Stimulated activated memory B cell treated with anti-CD40 and anti-IgM and Interleukin-4, amounts not matched to agents 10 μg/mL and 1 μg/mL and 100 μg/mL, for 72 hours (primary cell): Measurements from ENCODE around the gene PLEKHH2.
"Not testable (repeated sequence)": the region's sequence is repeated elsewhere in the genome, so short reads cannot be mapped to it uniquely, and the experiment has no call there.

Source experiments
- ATAC-seq: fragments of 150-1000 bp; cut with Tn5 transposase; 2 replicates; pipeline ENCODE4 v1.10.0; 2021
- H3K27ac Mint-ChIP-seq: one replicate; pipeline ENCODE4 v1.8.0; 2022; ENCODE audit warnings: mild to moderate bottlenecking, mixed read lengths
- H3K27me3 Mint-ChIP-seq: one replicate; pipeline ENCODE4 v1.8.0; 2022; ENCODE audit warnings: mixed read lengths
- H3K36me3 Mint-ChIP-seq: one replicate; pipeline ENCODE4 v1.8.0; 2022; ENCODE audit warnings: mixed read lengths
- H3K4me1 Mint-ChIP-seq: one replicate; pipeline ENCODE4 v1.8.0; 2022; ENCODE audit warnings: mixed read lengths
- H3K4me3 Mint-ChIP-seq: one replicate; pipeline ENCODE4 v1.8.0; 2022; ENCODE audit warnings: mild to moderate bottlenecking, moderate library complexity, mixed read lengths
- H3K9me3 Mint-ChIP-seq: one replicate; pipeline ENCODE4 v1.8.0; 2022; ENCODE audit warnings: mixed read lengths

Gene PLEKHH2

DNA sequence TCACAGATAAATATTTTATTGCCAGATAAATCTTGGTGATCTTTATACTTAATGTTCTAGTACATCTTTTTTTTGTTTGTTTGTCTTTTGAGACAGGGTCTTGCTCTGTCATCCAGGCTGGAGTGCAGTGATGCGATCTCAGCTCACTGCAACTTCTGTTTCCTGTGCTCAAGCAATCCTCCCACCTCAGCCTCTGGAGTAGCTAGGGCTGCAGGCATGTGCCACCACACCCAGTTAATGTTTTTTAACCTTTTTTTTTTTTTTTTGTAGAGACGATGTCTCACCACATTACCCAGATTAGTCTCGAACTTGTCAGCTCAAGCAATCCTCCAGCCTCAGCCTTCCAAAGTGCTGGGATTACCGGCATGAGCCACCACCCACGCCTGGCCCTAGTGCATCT, 48.3 kb downstream of the PLEKHH2 start:
- Mint-ChIP-seq H3K4me3 (no peak overlapping the region), H3K27ac (no peak overlapping the region), H3K27me3 (peaks cover 9% of the 10 kb centered on the region), H3K36me3 (no peaks in the 10 kb centered on the region), H3K9me3 (peaks cover 2% of the 10 kb centered on the region), H3K4me1 (peaks cover 6% of the 10 kb centered on the region)
- ATAC-seq, result no peak

DNA sequence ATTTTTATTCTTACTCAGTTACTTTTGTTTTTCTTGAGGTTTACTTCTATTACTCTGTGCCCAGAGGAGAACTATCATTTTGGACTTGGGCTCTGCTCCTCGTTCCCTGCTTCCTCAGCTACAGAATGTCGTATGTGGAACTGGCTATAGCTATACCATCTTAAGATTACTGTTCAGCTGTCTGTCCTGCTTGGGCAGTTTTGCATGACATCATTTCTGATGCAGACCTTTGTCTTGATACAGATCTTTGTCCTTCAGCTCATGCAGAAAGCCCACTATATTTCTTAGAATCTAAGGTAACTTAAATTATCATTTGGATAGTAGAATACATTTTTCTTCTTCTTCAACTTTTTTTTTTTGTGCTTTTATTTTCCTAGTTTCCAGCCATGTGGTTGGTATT, 52.9 kb downstream of the PLEKHH2 start:
- Mint-ChIP-seq H3K27ac (no peak overlapping the region), H3K36me3 (no peaks in the 10 kb centered on the region), H3K4me1 (peaks cover 6% of the 10 kb centered on the region), H3K9me3 (peaks cover 2% of the 10 kb centered on the region), H3K4me3 (no peak overlapping the region), H3K27me3 (peaks cover 23% of the 10 kb centered on the region)
- no peak for ATAC-seq

DNA sequence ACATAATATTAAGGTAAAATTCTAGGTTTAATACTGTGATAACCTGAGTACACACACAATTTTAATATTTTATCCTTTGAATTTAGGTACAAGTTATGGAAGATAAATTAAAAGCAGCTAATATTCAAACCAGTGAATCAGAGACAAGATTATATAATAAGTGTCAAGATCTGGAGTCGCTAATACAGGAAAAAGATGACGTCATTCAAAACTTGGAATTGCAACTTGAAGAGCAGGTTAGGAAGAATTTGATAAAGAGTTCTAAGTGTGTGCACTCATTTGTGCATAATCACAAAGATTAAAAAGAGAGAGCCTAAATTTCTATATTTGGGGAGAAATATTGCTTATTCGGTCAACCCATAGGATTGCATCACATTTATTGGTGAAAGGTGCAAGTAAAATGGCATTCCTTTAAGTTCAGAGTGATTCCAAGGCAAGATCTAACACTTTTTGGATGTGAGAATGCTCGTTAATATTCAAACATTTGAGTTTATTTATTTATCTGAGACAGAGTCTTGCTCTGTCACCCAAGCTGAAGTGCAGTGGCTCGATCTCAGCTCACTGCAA, 55.5 kb downstream of the PLEKHH2 start:
- Mint-ChIP-seq H3K36me3 (no peaks in the 10 kb centered on the region), H3K9me3 (no peaks in the 10 kb centered on the region), H3K27me3 (peaks cover 23% of the 10 kb centered on the region), H3K27ac (no peak overlapping the region), H3K4me3 (no peak overlapping the region), H3K4me1 (no peaks in the 10 kb centered on the region)
- ATAC-seq, result no peak

DNA sequence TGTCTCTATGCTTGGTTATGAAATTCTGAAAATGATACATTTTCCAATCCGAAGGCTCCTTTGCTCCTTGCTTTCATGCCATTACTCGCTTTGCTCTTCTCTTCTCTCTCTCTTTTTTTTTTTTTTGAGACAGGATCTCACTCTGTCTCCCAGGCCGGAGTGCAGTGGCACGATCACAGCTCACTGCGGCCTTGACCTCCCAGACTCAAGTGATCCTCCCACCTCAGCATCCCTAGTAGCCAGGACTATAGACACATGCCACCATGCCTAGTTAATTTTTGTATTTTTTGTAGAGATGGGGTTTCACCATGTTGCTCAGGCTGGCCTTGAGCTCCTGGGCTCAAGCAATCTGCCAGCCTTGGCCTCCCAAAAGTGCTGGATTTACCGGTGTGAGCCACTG, 61.1 kb downstream of the PLEKHH2 start:
- H3K27me3 Mint-ChIP-seq, ATAC-seq, H3K36me3 Mint-ChIP-seq, H3K4me3 Mint-ChIP-seq, H3K9me3 Mint-ChIP-seq: not testable (repeated sequence)
- H3K27ac Mint-ChIP-seq, result peak overlapping the region; percentile 83
- H3K4me1 Mint-ChIP-seq, result peaks cover 24% of the 10 kb centered on the region

DNA sequence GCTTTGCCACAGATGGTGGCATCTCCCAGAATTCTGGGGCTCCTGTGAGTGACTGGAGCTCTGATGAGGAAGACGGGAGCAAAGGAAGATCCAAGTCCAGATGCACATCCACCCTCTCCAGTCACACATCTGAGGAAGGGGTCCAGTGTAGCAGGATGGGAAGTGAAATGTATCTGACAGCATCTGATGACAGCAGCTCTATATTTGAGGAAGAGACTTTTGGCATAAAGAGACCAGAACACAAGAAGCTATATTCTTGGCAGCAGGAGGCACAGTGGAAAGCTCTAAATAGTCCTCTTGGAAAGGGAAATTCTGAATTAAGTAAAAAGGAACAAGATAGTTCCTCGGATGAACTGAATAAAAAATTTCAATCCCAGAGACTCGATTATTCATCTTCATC, 62.7 kb downstream of the PLEKHH2 start:
- no peak overlapping the region for H3K4me3 Mint-ChIP-seq
- no peak for ATAC-seq
- no peaks in the 10 kb centered on the region for H3K9me3 Mint-ChIP-seq
- peaks cover 24% of the 10 kb centered on the region for H3K4me1 Mint-ChIP-seq
- no peaks in the 10 kb centered on the region for H3K36me3 Mint-ChIP-seq
- H3K27ac Mint-ChIP-seq, result no peak overlapping the region
- peaks cover 9% of the 10 kb centered on the region for H3K27me3 Mint-ChIP-seq

DNA sequence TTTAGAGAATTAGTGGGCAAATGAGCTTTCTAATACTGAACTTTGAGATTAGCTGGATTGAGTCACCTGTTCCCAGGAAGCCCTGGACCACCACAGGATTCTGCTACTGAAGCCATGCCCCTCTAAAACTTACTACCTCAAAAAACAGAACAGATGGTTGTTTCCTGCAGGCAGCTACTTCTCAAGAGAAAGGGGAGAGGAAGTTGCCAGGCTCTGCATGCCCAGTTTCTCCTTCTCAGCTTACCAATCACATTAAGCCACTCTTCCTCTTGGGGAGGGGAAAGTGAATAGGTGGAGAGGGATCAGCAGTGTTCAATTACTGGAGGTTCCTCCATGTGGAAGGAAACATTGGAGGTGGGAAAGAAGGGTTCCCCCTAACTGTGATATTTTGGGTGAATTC, 64.1 kb downstream of the PLEKHH2 start:
- H3K4me3 Mint-ChIP-seq, result no peak overlapping the region
- H3K36me3 Mint-ChIP-seq, result no peaks in the 10 kb centered on the region
- peaks cover 9% of the 10 kb centered on the region for H3K27me3 Mint-ChIP-seq
- ATAC-seq, result no peak
- H3K9me3 Mint-ChIP-seq, result no peaks in the 10 kb centered on the region
- H3K4me1 Mint-ChIP-seq, result peaks cover 24% of the 10 kb centered on the region
- peak overlapping the region; percentile 34 for H3K27ac Mint-ChIP-seq

DNA sequence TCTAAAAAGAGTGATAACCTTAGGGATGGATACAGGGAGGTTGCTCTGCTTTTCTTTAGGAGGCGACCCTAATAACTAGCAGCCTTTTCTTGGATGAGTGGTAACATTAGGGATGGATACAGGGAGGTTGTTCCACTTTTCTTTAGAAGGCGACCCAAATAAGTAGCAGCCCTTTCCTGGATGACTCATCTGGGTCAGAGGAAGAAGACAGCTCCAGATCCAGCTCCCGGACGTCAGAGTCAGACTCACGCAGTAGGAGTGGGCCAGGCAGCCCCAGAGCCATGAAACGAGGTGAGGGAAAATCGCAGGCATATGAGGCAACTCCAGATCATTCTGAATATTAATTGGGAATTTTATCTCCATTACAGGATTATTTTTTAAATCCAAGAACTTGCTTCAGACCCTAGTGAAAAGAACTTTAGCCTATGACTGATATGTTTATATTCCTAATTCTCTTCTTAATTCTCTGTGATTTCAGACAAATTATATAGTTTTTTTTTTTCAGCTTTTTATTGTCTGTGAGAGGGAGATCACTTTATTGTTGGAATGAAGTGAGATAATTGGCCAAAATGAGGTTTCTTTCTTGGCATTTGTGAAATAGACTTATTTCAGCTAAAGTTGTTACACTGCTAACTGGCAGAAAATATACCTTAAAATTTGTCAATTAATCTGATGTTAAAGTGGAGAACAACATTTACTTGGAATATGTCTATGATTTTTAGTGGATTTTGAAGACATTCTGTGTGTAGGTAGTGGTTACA, 70.4 kb downstream of the PLEKHH2 start:
- ATAC-seq, result no peak
- no peak overlapping the region for H3K4me3 Mint-ChIP-seq
- peaks cover 15% of the 10 kb centered on the region for H3K27me3 Mint-ChIP-seq
- no peaks in the 10 kb centered on the region for H3K36me3 Mint-ChIP-seq
- no peaks in the 10 kb centered on the region for H3K4me1 Mint-ChIP-seq
- no peak overlapping the region for H3K27ac Mint-ChIP-seq
- no peaks in the 10 kb centered on the region for H3K9me3 Mint-ChIP-seq

DNA sequence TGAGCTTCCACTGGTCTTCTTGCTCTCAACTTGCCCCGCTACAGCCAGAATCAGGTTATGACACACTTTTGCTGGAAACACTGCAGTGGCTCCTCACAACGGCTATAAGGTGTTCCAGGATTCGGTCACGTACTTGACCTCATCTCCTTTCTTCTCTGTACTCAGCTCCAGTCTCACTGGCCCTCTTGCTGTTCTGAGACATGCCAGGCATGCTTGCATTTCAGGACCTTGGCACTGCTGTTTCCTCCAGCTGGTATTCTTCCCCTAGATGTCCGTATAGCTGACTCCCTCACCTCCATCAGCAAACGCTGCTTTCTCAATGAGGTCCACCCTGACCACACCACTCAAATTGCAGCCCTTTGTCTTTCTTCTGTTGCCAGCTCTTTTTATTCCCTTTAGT, 71.1 kb downstream of the PLEKHH2 start:
- Mint-ChIP-seq H3K27ac (no peak overlapping the region), H3K36me3 (no peaks in the 10 kb centered on the region), H3K4me3 (no peak overlapping the region), H3K27me3 (peaks cover 18% of the 10 kb centered on the region), H3K9me3 (no peaks in the 10 kb centered on the region), H3K4me1 (no peaks in the 10 kb centered on the region)
- ATAC-seq, result no peak

DNA sequence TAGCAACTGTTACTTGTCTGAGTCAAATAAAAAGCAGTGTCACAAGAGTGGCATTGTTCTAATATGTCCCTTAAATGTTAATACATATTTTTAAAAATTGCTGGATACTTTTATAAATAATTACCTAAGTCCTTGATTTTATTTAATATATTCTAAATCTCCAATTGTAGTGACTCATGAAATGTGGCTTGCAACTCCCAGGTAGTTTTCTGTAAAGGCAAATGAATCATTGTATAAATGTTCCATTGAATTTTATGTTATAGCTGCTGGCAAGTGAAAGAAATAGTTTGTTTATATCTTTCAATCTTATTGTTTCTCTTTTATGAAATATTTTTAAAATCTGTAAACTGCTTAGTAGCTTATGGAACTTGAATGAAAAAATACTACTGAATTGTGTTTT, 71.8 kb downstream of the PLEKHH2 start:
- H3K4me3 Mint-ChIP-seq, result no peak overlapping the region
- ATAC-seq, result no peak
- no peaks in the 10 kb centered on the region for H3K4me1 Mint-ChIP-seq
- H3K9me3 Mint-ChIP-seq, result no peaks in the 10 kb centered on the region
- no peak overlapping the region for H3K27ac Mint-ChIP-seq
- H3K36me3 Mint-ChIP-seq, result no peaks in the 10 kb centered on the region
- peaks cover 18% of the 10 kb centered on the region for H3K27me3 Mint-ChIP-seq

DNA sequence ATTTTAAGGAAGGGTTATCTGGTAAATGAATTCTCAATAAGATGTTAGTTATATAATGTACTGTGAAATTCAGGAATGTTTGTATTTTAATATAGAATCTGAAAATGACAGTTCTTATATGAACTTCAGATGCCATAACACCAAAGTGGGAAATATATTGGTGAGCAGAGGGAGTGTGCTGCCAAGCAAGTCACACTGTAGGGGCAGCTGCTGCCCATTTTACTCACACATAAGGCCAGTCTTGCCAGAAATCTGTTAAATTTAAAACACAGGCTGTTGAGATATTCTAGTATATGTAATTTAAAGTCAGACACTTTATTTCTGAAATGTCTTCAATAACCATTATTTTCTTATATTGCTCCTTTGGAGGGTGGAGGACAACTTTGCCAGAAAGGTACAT, 73.8 kb downstream of the PLEKHH2 start:
- Mint-ChIP-seq H3K9me3 (no peaks in the 10 kb centered on the region), H3K27me3 (peaks cover 18% of the 10 kb centered on the region), H3K4me3 (no peak overlapping the region), H3K27ac (no peak overlapping the region), H3K36me3 (no peaks in the 10 kb centered on the region), H3K4me1 (no peaks in the 10 kb centered on the region)
- no peak for ATAC-seq

DNA sequence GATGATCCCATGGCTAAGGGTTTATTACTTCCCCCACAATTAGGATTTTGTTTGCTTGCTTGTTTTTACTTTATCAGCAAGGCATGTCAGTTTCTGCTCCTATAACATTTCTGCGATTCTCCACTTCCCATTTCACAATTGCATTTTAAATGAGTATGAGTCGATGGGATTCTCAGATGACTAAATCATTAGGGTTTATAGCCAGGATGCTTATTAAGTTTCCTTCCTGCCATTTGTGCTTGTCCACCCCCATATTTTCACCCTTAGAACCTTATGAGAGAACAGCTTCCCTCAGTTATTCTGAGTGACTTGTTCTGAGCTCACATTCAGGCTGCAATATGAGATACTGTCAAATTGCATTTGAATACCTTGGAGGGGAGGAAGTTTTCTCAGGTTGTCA, 77.1 kb downstream of the PLEKHH2 start:
- Mint-ChIP-seq H3K9me3 (no peaks in the 10 kb centered on the region), H3K27me3 (peaks cover 8% of the 10 kb centered on the region), H3K4me1 (peaks cover 13% of the 10 kb centered on the region), H3K27ac (no peak overlapping the region), H3K36me3 (no peaks in the 10 kb centered on the region), H3K4me3 (no peak overlapping the region)
- no peak for ATAC-seq

DNA sequence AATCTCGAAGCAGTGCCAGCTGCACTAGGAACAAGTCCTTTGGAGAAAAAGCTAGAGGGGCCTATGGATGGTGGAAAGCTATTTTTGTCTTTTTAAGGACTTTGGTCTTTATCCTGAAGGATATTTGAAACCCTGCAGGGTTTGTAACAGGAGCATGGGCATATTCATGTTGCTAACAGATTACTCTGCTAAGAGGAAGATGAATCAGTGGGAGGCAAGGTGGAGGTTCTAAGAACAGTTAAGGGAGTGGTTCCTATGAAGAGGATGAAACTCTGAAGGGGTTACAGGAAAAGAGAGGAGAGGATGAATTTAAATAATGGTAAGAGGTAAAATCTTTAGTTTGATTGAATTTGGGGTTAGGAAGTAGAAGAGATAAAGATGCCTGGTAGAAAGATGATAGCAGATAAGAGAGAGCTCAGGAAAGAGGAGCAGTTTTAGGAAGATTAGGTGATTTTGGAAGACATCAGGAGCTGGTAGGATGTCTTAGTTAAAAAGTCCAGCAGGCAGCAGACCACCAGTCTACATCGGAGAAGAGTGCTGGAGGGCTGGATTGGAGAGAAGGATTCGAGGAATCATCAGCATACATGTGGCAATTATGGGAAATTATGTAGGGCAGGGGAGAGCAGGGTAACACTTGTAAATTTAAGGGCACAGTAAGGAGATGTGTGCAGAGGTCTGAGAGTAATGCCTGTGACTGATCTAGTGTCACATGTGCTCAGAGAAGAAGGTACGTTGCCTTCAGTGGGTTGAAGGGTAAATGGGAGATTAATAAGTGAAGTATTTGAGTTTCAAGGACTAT, 78.4 kb downstream of the PLEKHH2 start:
- Mint-ChIP-seq H3K4me3 (no peak overlapping the region), H3K4me1 (peaks cover 13% of the 10 kb centered on the region), H3K36me3 (no peaks in the 10 kb centered on the region), H3K27ac (no peak overlapping the region), H3K9me3 (no peaks in the 10 kb centered on the region), H3K27me3 (peaks cover 8% of the 10 kb centered on the region)
- ATAC-seq, result no peak

DNA sequence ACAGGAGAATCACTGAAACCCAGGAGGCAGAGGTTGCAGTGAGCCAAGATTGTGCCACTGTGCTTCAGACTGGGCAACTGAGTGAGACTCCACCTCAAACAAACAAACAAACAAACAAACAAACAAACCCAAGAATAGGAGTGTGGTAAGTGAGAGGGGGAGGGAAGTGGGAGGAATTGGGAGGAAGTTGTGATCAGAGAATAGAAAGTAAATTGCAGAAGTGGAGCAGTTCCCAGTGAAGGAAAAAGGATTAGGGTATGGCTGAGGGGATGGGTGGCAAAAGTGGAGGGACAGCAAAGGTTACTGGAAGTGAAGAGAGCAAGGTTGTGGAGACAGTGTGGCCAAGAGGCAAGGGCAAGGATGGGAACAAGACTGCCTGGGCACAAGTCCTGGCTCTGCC, 80.3 kb downstream of the PLEKHH2 start:
- Mint-ChIP-seq H3K9me3 (no peaks in the 10 kb centered on the region), H3K4me1 (peaks cover 13% of the 10 kb centered on the region), H3K36me3 (no peaks in the 10 kb centered on the region), H3K27ac (no peak overlapping the region), H3K27me3 (peaks cover 4% of the 10 kb centered on the region), H3K4me3 (no peak overlapping the region)
- ATAC-seq, result no peak

DNA sequence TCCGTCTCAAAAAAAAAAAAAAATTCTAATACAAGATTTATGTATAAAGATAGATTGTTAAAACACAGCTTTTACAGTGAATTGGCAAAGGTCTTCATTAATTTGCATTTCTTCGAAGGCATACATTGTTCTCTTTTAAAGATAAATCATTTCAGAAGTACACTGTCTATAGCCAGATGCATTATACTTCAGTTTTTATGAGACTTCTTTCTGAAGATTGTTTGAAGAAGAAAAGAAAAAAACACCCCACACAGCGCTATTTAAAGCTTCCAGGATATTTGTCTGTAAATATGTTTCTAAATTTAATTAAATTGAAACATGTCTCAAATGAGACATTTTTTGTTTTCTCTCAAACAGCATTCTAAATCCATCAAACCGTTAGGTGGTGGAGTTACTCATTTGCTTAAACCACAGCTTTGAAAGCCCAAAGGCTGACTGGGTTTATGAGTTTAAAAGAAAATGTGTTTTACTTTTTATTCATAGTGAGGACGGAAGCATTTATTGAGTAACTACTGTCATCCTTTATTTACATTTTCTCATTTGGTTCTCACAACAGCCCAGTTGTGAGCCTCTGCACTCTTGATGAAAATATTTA, 81.6 kb downstream of the PLEKHH2 start:
- Mint-ChIP-seq H3K27ac (no peak overlapping the region), H3K4me3 (no peak overlapping the region), H3K36me3 (no peaks in the 10 kb centered on the region), H3K9me3 (no peaks in the 10 kb centered on the region), H3K4me1 (peaks cover 13% of the 10 kb centered on the region), H3K27me3 (no peaks in the 10 kb centered on the region)
- no peak for ATAC-seq

DNA sequence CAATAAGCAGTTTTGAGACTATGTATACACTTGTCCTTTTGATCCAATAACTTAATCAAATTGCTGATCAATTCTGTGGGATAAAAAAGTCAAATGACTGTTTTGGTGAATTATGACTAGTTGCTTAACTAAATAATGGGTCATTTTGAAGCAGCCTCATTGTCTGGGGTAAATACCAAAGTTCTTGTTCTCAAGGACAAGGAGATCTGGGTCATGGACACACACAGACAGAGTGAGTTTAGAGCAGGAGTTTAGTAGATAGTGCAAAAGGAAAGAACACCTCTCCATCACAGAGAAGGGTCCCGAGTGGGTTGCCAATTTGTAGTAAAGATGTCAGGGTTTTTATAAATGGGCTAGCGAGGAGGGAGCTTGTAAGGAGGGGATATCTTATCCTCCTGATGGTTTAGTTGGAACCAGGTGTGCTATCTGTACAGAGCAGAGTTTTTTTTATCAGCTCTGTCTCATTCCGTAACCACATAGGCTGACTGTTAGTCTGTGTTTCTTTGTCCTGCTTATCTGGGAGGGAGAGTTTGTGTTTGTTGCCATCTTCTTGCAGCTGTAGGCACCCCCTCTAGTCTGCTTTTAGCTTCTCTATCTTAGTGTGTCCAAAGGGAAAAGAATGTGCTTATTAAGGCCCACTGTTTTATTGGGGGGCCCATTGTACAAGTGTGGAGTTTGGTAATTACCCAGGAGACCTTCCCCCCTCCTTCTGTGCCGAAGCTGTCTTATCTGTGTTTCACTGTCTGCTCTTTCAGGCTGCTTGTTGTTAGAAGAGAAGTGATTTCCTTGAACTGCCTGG, 87.9 kb downstream of the PLEKHH2 start:
- Mint-ChIP-seq H3K36me3 (no peaks in the 10 kb centered on the region), H3K27me3 (no peaks in the 10 kb centered on the region), H3K4me1 (no peaks in the 10 kb centered on the region), H3K4me3 (no peak overlapping the region), H3K27ac (no peak overlapping the region), H3K9me3 (no peaks in the 10 kb centered on the region)
- ATAC-seq, result peak; percentile 36
